ENCODE data around the gene KRT83. TPM values are rescaled to one million over a fixed set of nuclear protein-coding genes. Genes with fewer than 3 reads are reported as not detected.
A peak's percentile ranks its signal among the peaks of the same experiment; 100 is the strongest.
"Not testable (repeated sequence)": the region's sequence is repeated elsewhere in the genome, so short reads cannot be mapped to it uniquely, and the experiment has no call there.

Gene KRT83
- total RNA-seq, 1 donor from 2014 or later = not detected

GRCh38 chr12:52354200-52354599 is 33.0 kb upstream of the KRT83 start:
- ATAC-seq (no peak), DNase-seq (ENCODE audit: low spot score) (no peak)

GRCh38 chr12:52353766-52354165 is 32.6 kb upstream of the KRT83 start:
- ATAC-seq = no peak
- DNase-seq (ENCODE audit: low spot score) = no peak

- ATAC-seq (no peak), DNase-seq (ENCODE audit: low spot score) (no peak)
Observed at GRCh38 chr12:52352951-52353350, 31.8 kb upstream of the KRT83 start.

- DNase-seq (ENCODE audit: low spot score) (peak; percentile 84), ATAC-seq (peak; percentile 86)
Observed at GRCh38 chr12:52351196-52352059, 30.2 kb upstream of the KRT83 start.

GRCh38 chr12:52350786-52351185 is 29.6 kb upstream of the KRT83 start:
- ATAC-seq = peak; percentile 4
- DNase-seq (ENCODE audit: low spot score) = no peak

GRCh38 chr12:52350021-52350620 is 28.9 kb upstream of the KRT83 start:
- no peak for ATAC-seq
- no peak for DNase-seq (ENCODE audit: low spot score)

- no peak for DNase-seq (ENCODE audit: low spot score)
- no peak for ATAC-seq
Observed at GRCh38 chr12:52349196-52349595, 28.0 kb upstream of the KRT83 start.

GRCh38 chr12:52347551-52348510 is 26.6 kb upstream of the KRT83 start:
- no peak for ATAC-seq
- no peak for DNase-seq (ENCODE audit: low spot score)

GRCh38 chr12:52347016-52347415 is 25.8 kb upstream of the KRT83 start:
- ATAC-seq = no peak

GRCh38 chr12:52346593-52346992 is 25.4 kb upstream of the KRT83 start:
- no peak for DNase-seq (ENCODE audit: low spot score)
- no peak for ATAC-seq

More at GRCh38 chr12:52347016-52347415, 25.8 kb upstream of the KRT83 start:
- DNase-seq (ENCODE audit: low spot score) = no peak

- ATAC-seq; DNase-seq (ENCODE audit: low spot score): not testable (repeated sequence)
Observed at GRCh38 chr12:52345041-52345440, 23.8 kb upstream of the KRT83 start.

GRCh38 chr12:52344111-52344510 is 22.9 kb upstream of the KRT83 start:
- ATAC-seq (no peak), DNase-seq (ENCODE audit: low spot score) (no peak)

- no peak for ATAC-seq
- no peak for DNase-seq (ENCODE audit: low spot score)
Observed at GRCh38 chr12:52343550-52343949, 22.4 kb upstream of the KRT83 start.

- no peak for DNase-seq (ENCODE audit: low spot score)
- ATAC-seq = no peak
Observed at GRCh38 chr12:52342781-52343490, 21.7 kb upstream of the KRT83 start.

- no peak for DNase-seq (ENCODE audit: low spot score)
- ATAC-seq = no peak
Observed at GRCh38 chr12:52341066-52341580, 19.9 kb upstream of the KRT83 start.

- DNase-seq (ENCODE audit: low spot score) (no peak), ATAC-seq (no peak)
Observed at GRCh38 chr12:52338241-52338960, 17.2 kb upstream of the KRT83 start.

- no peak for DNase-seq (ENCODE audit: low spot score)
- no peak for ATAC-seq
Observed at GRCh38 chr12:52337054-52337453, 15.9 kb upstream of the KRT83 start.

- ATAC-seq (no peak), DNase-seq (ENCODE audit: low spot score) (no peak)
Observed at GRCh38 chr12:52336641-52337040, 15.4 kb upstream of the KRT83 start.

GRCh38 chr12:52335598-52336262 is 14.5 kb upstream of the KRT83 start:
- DNase-seq (ENCODE audit: low spot score) = peak; percentile 93
- peak; percentile 93 for ATAC-seq

Data from left lobe of liver (tissue), 2 donors.